HG02943 (cell line): ENCODE measurements around the gene DLGAP4.

Source experiments
- ATAC-seq: cut with Tn5 transposase; IDR thresholded peaks from one replicate; pipeline ENCODE4 v1.9.1; 2021; ENCODE audit warnings: mild to moderate bottlenecking, low read depth, moderate library complexity; ENCODE audit not compliant: unreplicated experiment

Gene DLGAP4

GRCh38 chr20:36525620-36526365 is 219.7 kb downstream of the DLGAP4 start:
- ATAC-seq = no peak

GRCh38 chr20:36526521-36527011 is 220.4 kb downstream of the DLGAP4 start:
- no peak for ATAC-seq

GRCh38 chr20:36527331-36528125 is 221.4 kb downstream of the DLGAP4 start:
- ATAC-seq = no peak

- no peak for ATAC-seq
Observed at GRCh38 chr20:36528176-36528874, 222.2 kb downstream of the DLGAP4 start.

- no peak for ATAC-seq
Observed at GRCh38 chr20:36528875-36529417, 222.8 kb downstream of the DLGAP4 start.

- no peak for ATAC-seq
Observed at GRCh38 chr20:36532388-36532787, 226.2 kb downstream of the DLGAP4 start.

- no peak for ATAC-seq
Observed at GRCh38 chr20:36532822-36533221, 226.7 kb downstream of the DLGAP4 start.

GRCh38 chr20:36538026-36538722 is 232.0 kb downstream of the DLGAP4 start:
- ATAC-seq = no peak

- ATAC-seq = no peak
Observed at GRCh38 chr20:36540551-36541211, 234.5 kb downstream of the DLGAP4 start.

- no peak for ATAC-seq
Observed at GRCh38 chr20:36541227-36541767, 235.2 kb downstream of the DLGAP4 start, which contains the start of gene MYL9. TSS of gene MYL9 (plus strand) at chr20:36541519. CDS start at chr20:36544885, 3,366 bp downstream.

- no peak for ATAC-seq
Observed at GRCh38 chr20:36541768-36542488, 235.8 kb downstream of the DLGAP4 start.

GRCh38 chr20:36542516-36543183 is 236.5 kb downstream of the DLGAP4 start:
- no peak for ATAC-seq

GRCh38 chr20:36543184-36544133 is 237.3 kb downstream of the DLGAP4 start:
- no peak for ATAC-seq

- no peak for ATAC-seq
Observed at GRCh38 chr20:36544134-36545018, 238.2 kb downstream of the DLGAP4 start.

GRCh38 chr20:36546111-36546736 is 240.1 kb downstream of the DLGAP4 start:
- no peak for ATAC-seq
